HepG2 (cell line): ENCODE results near the gene NCOR2. TPM values are rescaled to one million over a fixed set of nuclear protein-coding genes. Genes with fewer than 3 reads are reported as not detected.

ENCODE experiments used
- ATAC-seq: fragments of 200-7000 bp; cut with Tn5 transposase; 3 replicates; pipeline ENCODE4 v1.9.1; 2020; ENCODE audit warnings: mild to moderate bottlenecking, moderate library complexity
- BruUV-seq: library from RNA; stranded (reverse); fragments of 400-500 nt; replicated peaks from 2 replicates; lab custom pipeline; 2021; lab: Mats Ljungman, UMichigan
- CTCF ChIA-PET: fragments of 300-600 bp; formaldehyde crosslinking; extraction: SDS; loops from one replicate; lab custom pipeline; 2021; ENCODE audit warnings: low total read pairs, inconsistent platforms, low intra/inter-chr PET ratio; lab: Yijun Ruan, JAX
- POLR2A ChIA-PET: fragments of 350-600 bp; sonication (Branson Sonifier 250); formaldehyde crosslinking; loops from one replicate; lab custom pipeline; 2020; ENCODE audit warnings: antibody characterized with exemption, inconsistent platforms; lab: Yijun Ruan, JAX
- DNase-seq: peaks from one replicate; pipeline ENCODE4 v3.0.0-alpha.2; 2015; ENCODE audit warnings: low spot score
- FAIRE-seq: peaks from 3 replicates; lab custom pipeline; 2011; peaks lifted over from hg19 to GRCh38; lab: Jason Lieb, UNC
- H2AFZ ChIP-seq: one replicate; pipeline ENCODE4 v1.6.1; 2011; ENCODE audit warnings: low read length, inconsistent platforms
- H3K27ac ChIP-seq: fragments of 300-600 bp; 3 replicates; pipeline ENCODE4 v1.8.0; 2011; ENCODE audit warnings: mixed run types, mild to moderate bottlenecking, mixed read lengths, low read length, inconsistent platforms; ENCODE audit not compliant: insufficient read depth; ENCODE audit errors: extremely low read length
- H3K27me3 ChIP-seq, 2 experiments: fragments of 200-600 bp in 1 of 2; 2 replicates in 1 of 2; 3 replicates in 1 of 2; pipeline versions ENCODE4 v1.6.0 to v1.8.0; 2011; ENCODE audit warnings: low read length in 2 of 2, mild to moderate bottlenecking in 2 of 2, moderate library complexity in 2 of 2, inconsistent platforms in 1 of 2; ENCODE audit not compliant: insufficient read depth in 2 of 2, control insufficient read depth in 1 of 2
- H3K36me3 ChIP-seq, 2 experiments: fragments of 200-600 bp in 1 of 2; replicated peaks in 1 of 2; 2 replicates in 1 of 2; 3 replicates in 1 of 2; pipeline versions ENCODE4 v1.5.1 to v1.8.0; 2011; ENCODE audit warnings: low read length in 2 of 2, inconsistent platforms in 1 of 2; ENCODE audit not compliant: insufficient read depth in 2 of 2, control insufficient read depth in 1 of 2
- H3K4me1 ChIP-seq: 2 replicates; pipeline ENCODE4 v1.5.1; 2012; ENCODE audit warnings: low read length, inconsistent platforms; ENCODE audit not compliant: insufficient read depth
- H3K4me2 ChIP-seq: 2 replicates; pipeline ENCODE4 v1.6.0; 2011; ENCODE audit warnings: low read depth, low read length, inconsistent platforms
- H3K4me3 ChIP-seq, 3 experiments: fragments of 200-600 bp in 1 of 3; sonication (generic), shearing (Covaris generic) in 1 of 3; replicated peaks in 1 of 3; 2 replicates each; pipeline ENCODE4 v1.5.1; 2011 to 2016; ENCODE audit warnings: low read length in 3 of 3, inconsistent platforms in 2 of 3, low read depth in 2 of 3, mild to moderate bottlenecking in 2 of 3, control low read depth in 1 of 3, mixed read lengths in 1 of 3; ENCODE audit not compliant: insufficient read depth in 1 of 3
- H3K79me2 ChIP-seq: one replicate; pipeline ENCODE4 v1.6.1; 2011; ENCODE audit warnings: low read length, inconsistent platforms; ENCODE audit not compliant: insufficient read depth
- H3K9ac ChIP-seq: 2 replicates; pipeline ENCODE4 v1.6.0; 2011; ENCODE audit warnings: mild to moderate bottlenecking, low read depth, low read length, inconsistent platforms; ENCODE audit not compliant: insufficient read depth
- H3K9me3 ChIP-seq: 2 replicates; pipeline ENCODE4 v1.5.1; 2012; ENCODE audit warnings: mild to moderate bottlenecking, low read length
- H4K20me1 ChIP-seq: 2 replicates; pipeline ENCODE4 v1.6.0; 2011; ENCODE audit warnings: inconsistent platforms, mild to moderate bottlenecking, low read length, moderate library complexity; ENCODE audit not compliant: insufficient read depth
- DBP ChIP-seq: sonication (generic); formaldehyde crosslinking; IDR thresholded peaks from 2 replicates; pipeline ENCODE4 v1.4.0; 2020; ENCODE audit warnings: missing genetic modification reagents; ENCODE audit errors: not compliant biosample characterization
- ELK4 ChIP-seq: sonication (generic); formaldehyde crosslinking; IDR thresholded peaks from 2 replicates; pipeline ENCODE4 v1.9.0; 2021; ENCODE audit warnings: missing genetic modification reagents, borderline replicate concordance
- ISX ChIP-seq: sonication (generic); formaldehyde crosslinking; conservative IDR thresholded peaks from 2 replicates; pipeline ENCODE4 v1.5.0; 2020; ENCODE audit warnings: missing genetic modification reagents
- KAT8 ChIP-seq: IDR thresholded peaks from 2 replicates; pipeline ENCODE4 v1.6.1; 2016; ENCODE audit warnings: missing genetic modification reagents, missing compliant biosample characterization
- KLF11 ChIP-seq: IDR thresholded peaks from 2 replicates; pipeline ENCODE4 v1.6.1; 2016; ENCODE audit warnings: missing compliant biosample characterization
- ZNF138 ChIP-seq: sonication (generic); formaldehyde crosslinking; IDR thresholded peaks from 2 replicates; pipeline ENCODE4 v1.5.0; 2020; ENCODE audit warnings: mild to moderate bottlenecking, low read depth, missing genetic modification reagents
- ZNF230 ChIP-seq: sonication (generic); formaldehyde crosslinking; IDR thresholded peaks from 2 replicates; pipeline ENCODE4 v1.4.0; 2020; ENCODE audit warnings: mild to moderate bottlenecking, missing genetic modification reagents
- ZNF274 ChIP-seq: sonication (generic); formaldehyde crosslinking; IDR thresholded peaks from 2 replicates; pipeline ENCODE4 v1.5.1; 2020; ENCODE audit warnings: mild to moderate bottlenecking, missing genetic modification reagents
- ZNF674 ChIP-seq: sonication (generic); formaldehyde crosslinking; IDR thresholded peaks from 2 replicates; pipeline ENCODE4 v1.5.0; 2020; ENCODE audit warnings: low read depth, mild to moderate bottlenecking, missing genetic modification reagents
- WGBS: methylation state at CpG from one replicate; pipeline ENCODE4 v1.1.6; 2017; ENCODE audit warnings: low lambda C conversion rate; 5-methylcytosine and 5-hydroxymethylcytosine counted together
- in situ Hi-C: cut with HindIII; loops from 2 replicates; pipeline ENCODE4 v1.10.0; 2017; ENCODE audit warnings: low pct_unique_long_range_greater_than_20kb; ENCODE audit not compliant: extremely low pct_ligation_motif_present
- intact Hi-C: fragments of 100-400 bp; cut with micrococcal nuclease; formaldehyde crosslinking; loops from one replicate; pipeline ENCODE4 v1.10.0; 2022; ENCODE audit not compliant: unreplicated experiment
- polyA plus RNA-seq, 8 experiments: library from polyadenylated mRNA; depleted of rRNA in 3 of 8; stranded (reverse) in 7 of 8; unstranded in 1 of 8; fragments of >200 nt; fragmentation: Illumina TruSeq in 4 of 8; extraction: Trizol in 4 of 8; gene quantifications; 2 replicates each; pipeline versions ENCODE4 v1.2.1 to v1.2.3, GENCODE V29; 2011 to 2016; ENCODE audit warnings: low read depth in 4 of 8, missing spikeins in 1 of 8, mixed read lengths in 1 of 8; ENCODE audit not compliant: insufficient read depth in 1 of 8
- total RNA-seq, 5 experiments: library from RNA; depleted of rRNA; stranded (reverse); fragments of >200 nt; fragmentation: Illumina TruSeq; extraction: Trizol; gene quantifications; 2 replicates each; pipeline ENCODE4 v1.2.3, GENCODE V29; 2016; ENCODE audit warnings: low read depth in 1 of 5

NCOR2 gene
- total and polyA plus RNA-seq, 2 of the 13 experiments (the other 11 are each of a cell fraction or from before 2014, with no cell fraction given): 4.5 to 5.7 TPM

GRCh38 chr12:124561231-124561630 is 6.2 kb downstream of the NCOR2 start:
- H3K27me3 ChIP-seq: no peaks in the 10 kb centered on the region
- H4K20me1 ChIP-seq: peaks cover 51% of the 10 kb centered on the region
- BruUV-seq: no TSS peak
- H3K4me1 ChIP-seq: peaks cover 15% of the 10 kb centered on the region
- no peak overlapping the region for H3K27ac ChIP-seq
- H3K36me3 ChIP-seq: no peaks in the 10 kb centered on the region; a peak in 1 of 5 replicates
- intact Hi-C loops (loop anchor here (10.0 kb wide), 3 partner anchors 46 to 214 kb away; no protein-coding TSS in a partner anchor), in situ Hi-C loops (no loop called here)
- H3K79me2 ChIP-seq: peaks cover 83% of the 10 kb centered on the region
- no peaks in the 10 kb centered on the region for H3K9me3 ChIP-seq
- POLR2A ChIA-PET: no interaction called here
- H3K4me2 ChIP-seq: no peak overlapping the region
- 92% methylated on average over 10 of the region's 10 CpGs for WGBS
- ATAC-seq (no peak), DNase-seq (no peak)
- no peak overlapping the region for H3K9ac ChIP-seq
- no peak overlapping the region for H3K4me3 ChIP-seq
- TF ChIP-seq ZNF674 (CRISPR knock-in tag): no peak
- no peak for TF ChIP-seq ELK4 (CRISPR knock-in tag)
- TF ChIP-seq ZNF230 (CRISPR knock-in tag): no peak
- no peak for TF ChIP-seq DBP (CRISPR knock-in tag)
- no peak for TF ChIP-seq ISX (CRISPR knock-in tag)
- no peak for TF ChIP-seq KLF11
- no peak for TF ChIP-seq ZNF138 (CRISPR knock-in tag)
- no peak for TF ChIP-seq ZNF274 (CRISPR knock-in tag)
- TF ChIP-seq KAT8 (CRISPR knock-in tag): no peak
- TF ChIP-seq, all 625 proteins: peak for 0
- H2AFZ ChIP-seq: no peak overlapping the region
- CTCF ChIA-PET: no interaction called here
- no peak for FAIRE-seq
